Small intestine (tissue), 7 donors: ENCODE data around the gene GLRX3. TPM values are rescaled to one million over a fixed set of nuclear protein-coding genes. Genes with fewer than 3 reads are reported as not detected.
A peak's percentile ranks its signal among the peaks of the same experiment; 100 is the strongest.

Source experiments
- DNase-seq, 2 donors: peaks; one replicate each; pipeline versions ENCODE4 v3.0.0 to v3.0.0-alpha.2; 2013
- FAIRE-seq: peaks from 2 replicates; lab custom pipeline; 2012; peaks lifted over from hg19 to GRCh38; lab: Jason Lieb, UNC
- H3K27ac ChIP-seq, 3 donors: one replicate each; pipeline ENCODE4 v1.5.1; 2013; ENCODE audit warnings: low read length in 2 of 3, mild to moderate bottlenecking in 2 of 3, control low read depth in 1 of 3, inconsistent platforms in 1 of 3, low read depth in 1 of 3, moderate library complexity in 1 of 3
- H3K27me3 ChIP-seq, 3 donors: one replicate each; pipeline ENCODE4 v1.6.1; 2013; ENCODE audit warnings: low read length in 3 of 3, inconsistent platforms in 1 of 3; ENCODE audit not compliant: control insufficient read depth in 3 of 3, insufficient read depth in 3 of 3
- H3K36me3 ChIP-seq, 3 donors: one replicate each; pipeline ENCODE4 v1.6.1; 2013; ENCODE audit warnings: low read length in 3 of 3, inconsistent platforms in 1 of 3, low read depth in 1 of 3, mild to moderate bottlenecking in 1 of 3, moderate library complexity in 1 of 3; ENCODE audit not compliant: control insufficient read depth in 3 of 3, insufficient read depth in 2 of 3
- H3K4me1 ChIP-seq, 3 donors: one replicate each; pipeline ENCODE4 v1.6.1; 2013; ENCODE audit warnings: low read length in 2 of 3, inconsistent platforms in 1 of 3, low read depth in 1 of 3, mild to moderate bottlenecking in 1 of 3, moderate library complexity in 1 of 3; ENCODE audit not compliant: control insufficient read depth in 3 of 3, insufficient read depth in 2 of 3
- H3K4me3 ChIP-seq, 3 donors: one replicate each; pipeline ENCODE4 v1.5.1; 2013; ENCODE audit warnings: low read length in 3 of 3, control low read depth in 1 of 3, inconsistent platforms in 1 of 3, low read depth in 1 of 3, mild to moderate bottlenecking in 1 of 3, moderate library complexity in 1 of 3
- H3K9me3 ChIP-seq, 2 donors: one replicate each; pipeline ENCODE4 v1.6.1; 2013; ENCODE audit warnings: low read depth in 1 of 2, low read length in 1 of 2; ENCODE audit not compliant: control insufficient read depth in 2 of 2, insufficient read depth in 1 of 2
- WGBS, 3 donors: extraction: QIAGEN DNeasy Blood & Tissue Kit; methylation state at CpG; one replicate each; pipeline ENCODE4 v1.1.7; 2013; 5-methylcytosine and 5-hydroxymethylcytosine counted together
- polyA plus RNA-seq, 4 donors: library from polyadenylated mRNA; stranded (reverse) in 3 of 4; unstranded in 1 of 4; fragments of 200-250 nt in 3 of 4; fragments of 120-200 nt in 1 of 4; gene quantifications; one replicate each; pipeline versions ENCODE4 v1.2.1 to v1.2.3, GENCODE V29; 2013
- donor health status: healthy with polysubstance abuse.
- donor health status: control.
- donor health status: control.
- donor health status: Bipolar disorder and iron deficiency.
- donor health status: healthy.

GLRX3 gene
- polyA plus RNA-seq, 4 donors, result 51.3 to 66.9 (median 59.3) TPM

DNA sequence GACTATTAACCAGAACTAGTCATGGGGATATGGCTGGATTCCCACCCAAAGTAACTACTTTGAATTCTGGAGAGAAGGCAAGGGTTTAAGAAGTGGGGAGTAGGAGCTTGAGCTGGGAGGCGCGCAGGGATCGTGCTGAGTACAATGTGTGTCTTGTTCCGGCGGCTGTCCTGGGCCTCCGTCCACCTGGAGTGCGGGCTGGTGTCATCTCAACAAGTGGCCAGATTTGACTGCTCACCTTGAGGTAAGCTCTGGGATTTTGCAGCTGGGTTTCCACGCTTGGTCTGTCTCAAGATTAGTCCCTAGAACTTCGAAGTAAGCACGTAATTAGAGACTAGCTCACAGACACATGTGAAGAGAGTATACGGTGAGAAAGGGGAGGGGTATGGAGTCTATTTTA lies 49.4 kb downstream of the GLRX3 start:
- Histone ChIP-seq H3K27ac (no peak overlapping the region), H3K27me3 (no peaks in the 10 kb centered on the region), H3K36me3 (peaks cover 4 to 43% (median 11%) of the 10 kb centered on the region in 3 donors), H3K4me1 (no peaks in the 10 kb centered on the region), H3K4me3 (no peak overlapping the region), H3K9me3 (no peaks in the 10 kb centered on the region)
- FAIRE-seq, result no peak
- DNase-seq, result no peak
- 92 to 94% (median 94%) methylated on average over 11 of the region's 11 CpGs for WGBS, 3 donors

DNA sequence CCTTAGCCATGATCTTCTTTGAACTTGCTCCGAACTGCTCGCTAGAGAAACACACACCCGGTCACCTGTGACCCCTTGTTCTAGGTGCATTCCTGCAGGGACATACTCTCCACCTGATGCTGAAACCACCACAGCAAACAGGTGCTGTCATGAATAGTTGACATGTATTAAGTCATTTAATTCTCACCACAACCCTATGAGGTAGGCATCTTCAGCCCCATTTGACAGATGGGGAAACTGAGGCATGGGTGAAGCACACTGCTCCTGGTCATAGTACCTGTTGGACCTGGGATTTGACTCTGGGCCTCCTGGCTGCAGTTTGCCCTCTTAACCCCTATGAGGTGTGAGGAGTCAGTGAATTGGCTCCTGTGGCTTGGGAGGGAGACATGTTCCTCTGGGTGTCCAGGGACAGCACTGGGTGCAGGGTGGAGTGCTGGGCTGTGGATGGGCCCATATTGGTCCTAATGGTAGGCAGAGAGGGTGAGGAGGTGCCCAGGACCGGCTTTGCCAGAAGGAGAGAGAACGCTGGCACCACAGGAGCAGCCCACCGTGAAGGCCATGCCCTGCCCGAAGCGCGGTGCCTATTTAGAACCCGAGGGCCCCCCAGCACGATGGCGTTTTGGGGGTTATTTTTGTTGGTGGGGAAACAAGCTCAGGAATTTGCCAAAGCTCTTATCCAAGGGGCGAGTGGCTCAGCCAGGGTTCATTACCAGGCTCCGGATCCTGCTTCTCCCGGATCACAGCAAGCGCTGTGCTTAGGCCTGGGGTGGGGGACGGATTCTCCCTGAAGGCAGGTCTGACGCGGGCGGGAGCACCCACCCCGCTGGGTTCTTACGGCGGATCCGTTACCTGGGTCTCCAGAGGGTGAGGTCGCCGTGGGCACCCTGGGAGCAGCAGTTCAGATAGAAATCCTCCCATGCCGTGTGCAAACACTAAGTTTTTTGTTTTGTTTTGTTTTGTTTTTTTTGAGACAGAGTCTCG lies 52.3 kb downstream of the GLRX3 start:
- Histone ChIP-seq H3K9me3 (no peaks in the 10 kb centered on the region), H3K4me1 (no peaks in the 10 kb centered on the region), H3K36me3 (peaks cover 2 to 31% (median 3%) of the 10 kb centered on the region in 3 donors), H3K27ac (no peak overlapping the region), H3K4me3 (no peak overlapping the region), H3K27me3 (no peaks in the 10 kb centered on the region)
- DNase-seq (no peak), FAIRE-seq (no peak)
- WGBS, 3 donors, result 93 to 95% (median 95%) methylated on average over 28 of the region's 28 CpGs

DNA sequence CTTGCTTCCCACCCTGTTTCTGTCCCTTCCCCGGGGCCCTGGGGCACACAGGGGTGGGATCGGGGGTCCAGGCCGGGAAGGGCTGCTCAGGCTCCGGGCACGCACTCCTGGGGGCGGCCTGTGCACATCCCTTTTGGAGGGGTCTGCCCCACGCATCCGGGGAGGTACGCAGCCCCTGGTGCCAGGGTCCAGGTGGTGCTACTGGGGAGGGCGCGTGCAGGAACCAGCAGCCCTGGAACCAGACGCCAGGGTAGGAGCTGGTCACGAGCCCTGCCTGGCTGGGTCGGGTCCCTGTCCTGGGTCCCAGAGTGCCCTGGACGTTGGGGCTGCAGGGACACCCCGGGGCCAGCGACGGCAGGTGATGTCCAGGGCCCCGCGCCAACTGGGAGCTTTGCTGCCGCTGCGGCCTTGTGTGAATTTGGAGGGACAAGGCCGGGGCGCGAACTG lies 53.4 kb downstream of the GLRX3 start:
- FAIRE-seq (no peak), DNase-seq (no peak)
- Histone ChIP-seq H3K4me3 (no peak overlapping the region), H3K36me3 (peaks cover 0 to 22% (median 0%) of the 10 kb centered on the region in 3 donors), H3K27ac (no peak overlapping the region), H3K9me3 (no peaks in the 10 kb centered on the region), H3K27me3 (no peaks in the 10 kb centered on the region), H3K4me1 (no peaks in the 10 kb centered on the region)
- WGBS, 3 donors, result 79 to 87% (median 82%) methylated on average over 25 of the region's 25 CpGs

DNA sequence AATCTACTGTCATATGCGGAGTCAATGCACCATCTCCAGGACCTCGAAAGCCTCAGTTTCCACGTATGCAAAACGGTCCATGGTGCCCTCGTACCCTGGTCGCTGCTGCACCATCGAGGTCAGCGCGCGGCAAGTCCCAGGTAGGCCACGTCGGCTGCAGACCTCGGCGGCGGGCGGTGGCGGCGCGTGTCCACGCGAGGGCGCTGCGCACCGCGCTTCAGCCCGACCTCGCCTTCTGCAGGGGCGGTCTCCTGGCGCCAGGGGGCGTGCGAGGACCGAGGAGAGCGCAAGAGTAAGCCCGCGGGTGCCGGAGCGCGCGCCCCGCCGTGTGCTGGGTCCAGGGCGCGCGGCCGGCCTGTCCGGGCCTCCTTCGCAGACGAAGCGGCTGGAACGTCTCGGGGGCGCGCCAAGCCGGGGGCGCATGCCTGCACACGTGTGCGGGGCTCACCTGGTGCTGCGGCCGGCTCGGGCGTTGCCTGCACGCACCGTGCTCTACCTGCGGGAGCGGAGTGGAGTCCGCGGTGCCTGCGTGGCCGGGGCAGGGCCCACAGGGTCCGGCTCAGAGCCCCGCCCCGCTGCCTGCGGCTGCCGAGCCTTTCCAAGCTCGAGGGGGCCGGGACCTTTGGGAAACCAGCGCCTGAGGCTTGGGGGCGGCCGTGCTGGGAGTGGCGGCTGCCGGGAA lies 54.0 kb downstream of the GLRX3 start:
- Histone ChIP-seq H3K27me3 (no peaks in the 10 kb centered on the region), H3K9me3 (no peaks in the 10 kb centered on the region), H3K36me3 (peaks cover 0 to 16% (median 0%) of the 10 kb centered on the region in 3 donors), H3K4me3 (peak overlapping the region; percentile 40 to 70 (median 41)), H3K4me1 (no peaks in the 10 kb centered on the region), H3K27ac (no peak overlapping the region)
- FAIRE-seq, result no peak
- 1 to 2% (median 2%) methylated on average over 60 to 81 of the region's 81 CpGs for WGBS, 3 donors
- DNase-seq, result peak; percentile 87 to 96

DNA sequence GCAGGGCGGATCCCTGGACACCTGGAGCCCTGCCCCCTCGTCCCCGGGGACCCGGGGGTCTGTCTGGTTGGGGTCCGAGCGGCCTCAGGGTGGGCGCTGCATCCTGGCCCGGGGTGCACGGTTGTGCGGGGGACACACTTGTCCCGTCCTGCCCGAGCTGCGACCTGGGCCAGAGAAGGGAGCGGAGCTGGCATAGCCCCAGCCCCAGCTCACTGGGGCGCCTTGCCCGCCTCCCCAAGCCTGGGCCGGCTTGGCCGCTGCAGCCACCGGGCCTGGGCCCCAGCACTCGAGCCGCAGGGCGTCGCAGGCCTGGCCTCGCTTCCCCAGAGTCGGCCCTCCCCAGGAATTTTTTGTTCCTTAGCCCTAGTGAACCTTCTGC lies 54.5 kb downstream of the GLRX3 start:
- no peak for DNase-seq
- 2 to 13% (median 13%) methylated on average over 17 to 25 of the region's 25 CpGs for WGBS, 3 donors
- Histone ChIP-seq H3K4me3 (peak overlapping the region; percentile 40 to 70 (median 41)), H3K9me3 (no peaks in the 10 kb centered on the region), H3K27ac (no peak overlapping the region), H3K27me3 (no peaks in the 10 kb centered on the region), H3K4me1 (no peaks in the 10 kb centered on the region), H3K36me3 (peaks cover 0 to 11% (median 0%) of the 10 kb centered on the region in 3 donors)
- no peak for FAIRE-seq

DNA sequence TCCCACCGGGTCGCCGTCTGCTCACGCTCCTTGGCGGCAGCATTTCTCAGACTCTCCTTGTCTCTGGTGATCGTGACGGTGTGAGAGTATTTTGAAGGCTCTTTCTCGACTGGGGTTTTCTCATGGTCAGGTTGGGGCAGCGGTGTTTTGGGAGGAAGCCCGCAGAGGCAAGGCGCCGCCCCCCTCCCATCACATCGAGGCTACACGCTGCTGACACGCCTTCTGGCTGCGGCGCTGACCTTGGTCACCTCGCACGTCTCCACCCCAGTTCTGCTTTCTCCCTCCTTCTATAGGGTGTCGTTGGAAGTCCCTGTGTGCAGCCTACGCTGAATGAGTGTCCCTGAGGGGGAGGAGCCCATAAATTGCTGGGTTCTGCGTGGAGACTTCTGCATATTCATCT lies 55.2 kb downstream of the GLRX3 start:
- Histone ChIP-seq H3K4me1 (no peaks in the 10 kb centered on the region), H3K4me3 (no peak overlapping the region), H3K27ac (no peak overlapping the region), H3K27me3 (no peaks in the 10 kb centered on the region), H3K36me3 (peaks cover 0 to 11% (median 0%) of the 10 kb centered on the region in 3 donors), H3K9me3 (no peaks in the 10 kb centered on the region)
- FAIRE-seq (no peak), DNase-seq (no peak)
- WGBS, 3 donors, result 76 to 89% (median 82%) methylated on average over 22 of the region's 22 CpGs

DNA sequence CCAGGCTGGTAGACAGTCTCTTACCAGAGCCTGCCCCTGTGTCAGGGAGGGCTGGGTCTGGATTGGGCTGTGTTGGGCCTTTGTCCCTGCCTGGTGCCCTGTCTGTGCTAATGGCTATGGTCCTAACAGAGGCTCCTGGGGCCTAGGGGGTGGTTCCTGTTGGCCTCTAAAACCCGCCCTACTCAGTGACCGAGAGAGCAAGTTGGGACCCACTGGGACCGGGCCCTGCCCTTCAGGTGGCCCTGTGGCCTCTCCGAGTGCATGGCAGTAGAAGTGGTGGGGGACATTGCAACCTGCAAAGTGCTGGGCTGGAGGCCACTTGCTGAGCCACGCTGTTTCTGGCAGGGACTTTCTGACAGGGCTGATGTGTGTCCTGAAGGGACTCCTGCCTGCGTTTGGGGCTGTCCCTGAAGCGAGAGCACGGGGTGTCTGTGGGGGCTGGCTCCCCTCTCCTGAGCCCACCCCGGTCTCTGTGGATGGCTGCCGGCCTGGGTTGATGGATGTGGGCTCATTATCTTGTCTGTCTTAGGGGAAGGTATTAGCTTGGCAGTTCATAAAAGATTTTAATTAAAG lies 56.2 kb downstream of the GLRX3 start:
- no peak overlapping the region for H3K27ac ChIP-seq
- DNase-seq (no peak), FAIRE-seq (no peak)
- H3K27me3 ChIP-seq, result no peaks in the 10 kb centered on the region
- peaks cover 0 to 6% (median 0%) of the 10 kb centered on the region in 3 donors for H3K36me3 ChIP-seq
- no peak overlapping the region for H3K4me3 ChIP-seq
- H3K4me1 ChIP-seq, result no peaks in the 10 kb centered on the region
- 87 to 93% (median 89%) methylated on average over 10 of the region's 10 CpGs for WGBS, 3 donors
- H3K9me3 ChIP-seq, result no peaks in the 10 kb centered on the region

DNA sequence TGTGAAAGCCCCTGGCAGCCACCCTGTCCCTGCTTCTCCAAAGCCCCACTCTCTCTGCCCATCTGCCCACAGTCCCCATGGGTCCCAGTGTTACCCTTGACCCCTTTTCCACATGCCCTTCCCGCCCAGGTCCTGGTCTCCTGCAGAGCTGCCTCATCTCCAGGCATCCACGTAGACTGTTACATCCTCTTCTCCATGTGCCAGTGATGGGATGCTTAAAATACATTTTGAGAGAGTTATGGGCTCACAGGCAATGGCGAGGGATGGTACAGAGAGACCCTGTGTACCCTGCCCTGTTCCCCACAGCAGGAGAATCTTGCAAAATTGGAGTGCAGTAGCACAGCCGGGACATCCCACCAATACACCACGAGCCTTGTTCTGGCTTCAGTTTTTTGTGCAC lies 56.8 kb downstream of the GLRX3 start:
- WGBS, 3 donors, result 80 to 88% (median 83%) methylated on average over 5 of the region's 5 CpGs
- Histone ChIP-seq H3K27ac (no peak overlapping the region), H3K4me3 (no peak overlapping the region), H3K36me3 (peaks cover 0 to under 1% (median 0%) of the 10 kb centered on the region in 3 donors), H3K27me3 (no peaks in the 10 kb centered on the region), H3K4me1 (no peaks in the 10 kb centered on the region), H3K9me3 (no peaks in the 10 kb centered on the region)
- FAIRE-seq, result no peak
- DNase-seq, result no peak
